IMR-90 (cell line): ENCODE measurements around the gene CROCC2.

Source experiments
- BHLHE40 ChIP-seq: fragments of 150-350 bp; IDR thresholded peaks from 2 replicates; pipeline ENCODE4 v1.6.1; 2016; ENCODE audit warnings: mild to moderate bottlenecking, low read depth, low read length
- ELK1 ChIP-seq: fragments of 150-350 bp; IDR thresholded peaks from 2 replicates; pipeline ENCODE4 v1.6.1; 2016; ENCODE audit warnings: low read depth, mild to moderate bottlenecking, low read length, moderate library complexity, borderline replicate concordance
- FOS ChIP-seq: fragments of 150-350 bp; IDR thresholded peaks from 2 replicates; pipeline ENCODE4 v1.6.1; 2016; ENCODE audit warnings: low read depth, low read length
- MAZ ChIP-seq: IDR thresholded peaks from 2 replicates; pipeline ENCODE4 v1.6.1; 2012; ENCODE audit warnings: low read depth, mild to moderate bottlenecking, low read length, improper control_type of control experiment, moderate library complexity, borderline replicate concordance
- MXI1 ChIP-seq: IDR thresholded peaks from 2 replicates; pipeline ENCODE4 v1.6.1; 2012; ENCODE audit warnings: low read depth, mild to moderate bottlenecking, low read length, moderate library complexity, borderline replicate concordance
- NFE2L2 ChIP-seq: fragments of 150-350 bp; IDR thresholded peaks from 2 replicates; pipeline ENCODE4 v1.6.1; 2016; ENCODE audit warnings: low read depth, mild to moderate bottlenecking, low read length
- POLR2A ChIP-seq: IDR thresholded peaks from 2 replicates; pipeline ENCODE4 v1.6.1; 2012; ENCODE audit warnings: mild to moderate bottlenecking, low read depth, low read length
- RAD21 ChIP-seq: IDR thresholded peaks from 2 replicates; pipeline ENCODE4 v1.6.1; 2012; ENCODE audit warnings: low read length, improper control_type of control experiment
- RCOR1 ChIP-seq: IDR thresholded peaks from 2 replicates; pipeline ENCODE4 v1.6.1; 2012; ENCODE audit warnings: mild to moderate bottlenecking, low read length, improper control_type of control experiment; ENCODE audit not compliant: insufficient replicate concordance
- SMC3 ChIP-seq: fragments of 150-350 bp; IDR thresholded peaks from 2 replicates; pipeline ENCODE4 v1.6.1; 2016; ENCODE audit warnings: low read depth, mild to moderate bottlenecking, antibody characterized with exemption, low read length, moderate library complexity
- USF2 ChIP-seq: fragments of 150-350 bp; IDR thresholded peaks from 2 replicates; pipeline ENCODE4 v1.6.1; 2017; ENCODE audit warnings: mild to moderate bottlenecking, antibody characterized with exemption, low read length, low read depth
- TF ChIP-seq, protein P1 (sequence below): conservative IDR thresholded peaks from 2 replicates; pipeline ENCODE4 v1.5.1; 2012; ENCODE audit warnings: mild to moderate bottlenecking, low read depth, low read length, improper control_type of control experiment

DNA sequence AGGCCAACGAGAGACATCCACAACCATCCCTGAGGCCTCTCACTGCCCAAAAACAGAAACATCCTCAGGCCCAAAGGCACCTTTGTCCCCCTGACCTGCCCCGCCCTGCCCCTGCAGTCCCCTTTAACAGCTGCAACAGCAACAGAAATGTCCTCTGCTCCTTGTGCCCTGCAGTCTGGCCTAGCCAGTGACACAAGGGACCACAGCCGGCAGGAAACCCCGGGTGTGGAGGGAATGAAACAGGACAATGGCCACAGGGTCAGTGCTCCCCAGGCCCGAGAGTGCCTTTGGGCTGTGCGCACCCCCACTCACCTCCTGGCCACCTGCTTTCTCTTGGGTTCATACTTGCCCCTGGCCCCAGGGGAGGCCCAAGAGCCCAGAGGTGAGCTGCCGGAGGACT lies 127.9 kb downstream of the CROCC2 start:
- TF ChIP-seq, protein P1, sequence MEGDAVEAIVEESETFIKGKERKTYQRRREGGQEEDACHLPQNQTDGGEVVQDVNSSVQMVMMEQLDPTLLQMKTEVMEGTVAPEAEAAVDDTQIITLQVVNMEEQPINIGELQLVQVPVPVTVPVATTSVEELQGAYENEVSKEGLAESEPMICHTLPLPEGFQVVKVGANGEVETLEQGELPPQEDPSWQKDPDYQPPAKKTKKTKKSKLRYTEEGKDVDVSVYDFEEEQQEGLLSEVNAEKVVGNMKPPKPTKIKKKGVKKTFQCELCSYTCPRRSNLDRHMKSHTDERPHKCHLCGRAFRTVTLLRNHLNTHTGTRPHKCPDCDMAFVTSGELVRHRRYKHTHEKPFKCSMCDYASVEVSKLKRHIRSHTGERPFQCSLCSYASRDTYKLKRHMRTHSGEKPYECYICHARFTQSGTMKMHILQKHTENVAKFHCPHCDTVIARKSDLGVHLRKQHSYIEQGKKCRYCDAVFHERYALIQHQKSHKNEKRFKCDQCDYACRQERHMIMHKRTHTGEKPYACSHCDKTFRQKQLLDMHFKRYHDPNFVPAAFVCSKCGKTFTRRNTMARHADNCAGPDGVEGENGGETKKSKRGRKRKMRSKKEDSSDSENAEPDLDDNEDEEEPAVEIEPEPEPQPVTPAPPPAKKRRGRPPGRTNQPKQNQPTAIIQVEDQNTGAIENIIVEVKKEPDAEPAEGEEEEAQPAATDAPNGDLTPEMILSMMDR = no peak
- TF ChIP-seq MXI1 (no peak), POLR2A (no peak), FOS (no peak), NFE2L2 (no peak), RAD21 (no peak), RCOR1 (no peak), MAZ (no peak), BHLHE40 (no peak), SMC3 (no peak), ELK1 (no peak), USF2 (no peak)
